SK-N-MC (cell line): ENCODE results near the gene KCNQ1OT1.

Experiments used
- DNase-seq: peaks from one replicate; pipeline ENCODE4 v3.0.0-alpha.2; 2011; ENCODE audit warnings: low read depth, low spot score
- H3K27ac ChIP-seq: fragments of 200-600 bp; sonication (generic); 2 replicates; pipeline ENCODE4 v1.5.1; 2016; ENCODE audit warnings: mixed run types
- H3K36me3 ChIP-seq: fragments of 200-600 bp; sonication (generic); 2 replicates; pipeline ENCODE4 v1.6.1; 2017; ENCODE audit warnings: antibody characterized with exemption, low read length, mixed read lengths; ENCODE audit not compliant: insufficient read depth
- H3K4me3 ChIP-seq: fragments of 200-600 bp; sonication (generic); 2 replicates; pipeline ENCODE4 v1.5.1; 2016
- H3K9ac ChIP-seq: fragments of 200-600 bp; sonication (generic); 2 replicates; pipeline ENCODE4 v1.8.0; 2017; ENCODE audit warnings: mixed run types, mixed read lengths; ENCODE audit not compliant: insufficient read length
- H3K9me3 ChIP-seq: fragments of 200-600 bp; sonication (generic); 2 replicates; pipeline ENCODE4 v1.6.1; 2017; ENCODE audit warnings: low read depth, mild to moderate bottlenecking, antibody characterized with exemption, low read length, moderate library complexity, mixed read lengths
- EZH2 ChIP-seq: fragments of 200-600 bp; sonication (generic); IDR thresholded peaks from one replicate; pipeline ENCODE4 v1.6.1; 2017; ENCODE audit warnings: antibody characterized with exemption
- FOXP2 ChIP-seq: optimal IDR thresholded peaks from 2 replicates; pipeline ENCODE3; 2011; ENCODE audit warnings: mild to moderate bottlenecking, moderate library complexity; ENCODE audit not compliant: insufficient read depth; ENCODE audit errors: extremely low read length, control extremely low read depth
- POLR2AphosphoS5 ChIP-seq: IDR thresholded peaks from 2 replicates; pipeline ENCODE4 v1.6.1; 2012; ENCODE audit warnings: mild to moderate bottlenecking, low read depth, low read length, borderline replicate concordance

Gene KCNQ1OT1

DNA sequence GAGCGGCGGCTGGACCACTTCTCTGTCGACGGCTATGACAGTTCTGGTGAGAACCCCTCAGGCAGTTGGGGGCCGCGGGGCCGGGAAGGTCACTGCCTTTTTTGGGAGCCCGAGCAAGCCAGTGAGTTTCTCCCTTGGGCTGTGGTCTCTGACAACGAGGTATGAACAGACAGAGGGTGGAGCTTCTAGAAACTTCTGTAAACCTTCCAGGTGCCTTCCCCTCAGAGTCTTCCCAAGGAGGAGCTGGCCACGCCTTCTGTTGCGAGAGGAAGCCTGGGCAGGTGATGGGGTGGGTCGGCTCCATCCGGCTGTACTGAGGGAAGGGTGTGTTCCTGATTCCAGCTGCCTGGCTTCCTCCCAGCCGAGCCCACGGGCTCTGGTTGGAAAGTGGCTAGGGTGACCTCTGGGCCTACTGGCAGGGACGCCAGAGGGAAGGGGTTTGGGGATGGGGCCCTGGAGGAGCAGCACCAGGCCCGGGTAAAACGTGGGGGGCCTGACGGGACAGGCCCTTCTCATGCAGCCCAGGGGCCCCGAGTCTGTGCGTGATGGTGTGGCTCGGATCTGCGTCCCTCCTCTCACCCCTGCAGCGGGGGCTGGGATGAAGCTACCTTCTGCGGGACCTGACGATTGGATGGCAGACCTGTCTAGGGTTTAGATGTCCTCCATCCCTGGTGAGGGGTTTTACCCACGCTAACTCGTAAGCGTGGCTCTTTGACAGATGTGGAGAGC is 110.8 kb downstream of the KCNQ1OT1 start:
- TF ChIP-seq EZH2 (no peak), POLR2AphosphoS5 (no peak), FOXP2 (no peak)
- Histone ChIP-seq H3K4me3 (no peak overlapping the region), H3K27ac (no peak overlapping the region), H3K9me3 (no peaks in the 10 kb centered on the region), H3K9ac (no peak overlapping the region), H3K36me3 (no peaks in the 10 kb centered on the region)
- DNase-seq, result no peak

GRCh38 chr11:2587976-2588748 is 111.6 kb downstream of the KCNQ1OT1 start:
- Histone ChIP-seq H3K27ac (no peak overlapping the region), H3K4me3 (no peak overlapping the region), H3K36me3 (no peaks in the 10 kb centered on the region), H3K9ac (no peak overlapping the region), H3K9me3 (no peaks in the 10 kb centered on the region)
- TF ChIP-seq FOXP2 (no peak), EZH2 (no peak)
- DNase-seq, result no peak

DNA sequence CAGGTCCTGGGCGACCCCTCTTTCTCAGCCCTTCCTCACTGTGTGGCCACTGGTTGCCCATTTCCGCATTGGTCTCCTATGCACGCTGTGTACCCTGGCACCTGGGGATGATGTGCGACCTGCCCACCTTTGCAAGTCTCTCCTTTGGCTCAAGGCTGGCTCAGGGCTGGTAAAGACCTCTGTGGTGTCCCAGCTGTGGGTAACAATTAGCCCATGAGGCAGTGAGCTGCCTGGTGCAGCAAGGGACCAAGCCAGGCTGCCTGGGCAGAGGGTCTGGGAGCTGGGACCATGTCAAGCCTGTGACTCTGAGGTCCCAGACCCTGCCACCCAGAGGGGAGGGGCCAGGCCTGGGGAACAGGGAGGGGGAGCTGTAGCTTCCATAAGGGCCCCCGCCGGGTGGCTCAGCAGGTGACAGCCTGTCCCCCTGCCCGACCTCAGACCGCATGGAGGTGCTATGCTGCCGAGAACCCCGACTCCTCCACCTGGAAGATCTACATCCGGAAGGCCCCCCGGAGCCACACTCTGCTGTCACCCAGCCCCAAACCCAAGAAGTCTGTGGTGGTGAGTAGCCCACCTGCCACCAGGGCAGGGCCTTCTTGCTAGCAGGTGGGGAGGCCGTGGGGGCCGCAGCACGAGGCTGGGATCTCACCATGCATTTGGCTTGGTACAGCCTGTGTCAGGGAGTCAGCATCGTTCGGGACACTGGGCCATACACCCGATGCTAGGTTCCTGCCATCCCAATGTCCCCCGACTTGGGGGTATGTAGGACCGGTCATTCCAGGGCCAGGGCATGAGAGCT is 112.5 kb downstream of the KCNQ1OT1 start:
- Histone ChIP-seq H3K9ac (no peak overlapping the region), H3K9me3 (no peaks in the 10 kb centered on the region), H3K4me3 (no peak overlapping the region), H3K27ac (no peak overlapping the region), H3K36me3 (no peaks in the 10 kb centered on the region)
- DNase-seq, result no peak
- TF ChIP-seq EZH2 (no peak), FOXP2 (no peak), POLR2AphosphoS5 (no peak)

DNA sequence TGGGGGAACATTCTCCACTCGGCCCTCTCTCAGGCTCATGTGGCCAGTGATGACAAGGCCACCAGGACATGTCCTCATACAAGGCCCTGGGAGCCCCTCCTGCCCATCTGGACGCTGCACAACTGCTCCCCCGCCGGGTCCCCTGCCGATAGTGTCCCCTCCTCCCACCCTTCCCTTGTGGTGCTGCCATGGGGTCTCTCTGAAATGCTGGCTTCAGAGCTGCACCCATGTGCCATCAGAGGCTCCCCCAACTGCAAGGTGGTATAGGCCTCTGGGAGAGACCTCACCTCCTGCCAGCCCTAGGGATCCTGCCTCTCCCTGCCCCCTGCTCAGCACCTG is 113.0 kb downstream of the KCNQ1OT1 start:
- Histone ChIP-seq H3K36me3 (no peaks in the 10 kb centered on the region), H3K9me3 (no peaks in the 10 kb centered on the region), H3K27ac (no peak overlapping the region), H3K4me3 (no peak overlapping the region), H3K9ac (no peak overlapping the region)
- DNase-seq, result no peak
- TF ChIP-seq EZH2 (no peak), POLR2AphosphoS5 (no peak), FOXP2 (no peak)

- TF ChIP-seq FOXP2, result no peak
- no peak for TF ChIP-seq POLR2AphosphoS5
- no peak for TF ChIP-seq EZH2
- Histone ChIP-seq H3K9me3 (no peaks in the 10 kb centered on the region), H3K4me3 (no peak overlapping the region), H3K36me3 (no peaks in the 10 kb centered on the region), H3K27ac (no peak overlapping the region), H3K9ac (no peak overlapping the region)
- DNase-seq, result no peak
These were observed 113.6 kb downstream of the KCNQ1OT1 start for GRCh38 chr11:2586087-2586792.

GRCh38 chr11:2585566-2586086 is 114.2 kb downstream of the KCNQ1OT1 start:
- TF ChIP-seq POLR2AphosphoS5, result no peak
- TF ChIP-seq EZH2, result no peak
- no peaks in the 10 kb centered on the region for H3K36me3 ChIP-seq
- no peak overlapping the region for H3K27ac ChIP-seq
- DNase-seq, result no peak
- no peaks in the 10 kb centered on the region for H3K9me3 ChIP-seq
- no peak overlapping the region for H3K9ac ChIP-seq
- no peak overlapping the region for H3K4me3 ChIP-seq

- Histone ChIP-seq H3K36me3 (no peaks in the 10 kb centered on the region), H3K9ac (no peak overlapping the region), H3K27ac (no peak overlapping the region), H3K9me3 (no peaks in the 10 kb centered on the region), H3K4me3 (no peak overlapping the region)
- no peak for TF ChIP-seq EZH2
- no peak for TF ChIP-seq POLR2AphosphoS5
- TF ChIP-seq FOXP2, result no peak
- DNase-seq, result no peak
These were observed 114.8 kb downstream of the KCNQ1OT1 start for GRCh38 chr11:2584812-2585565.
